ENCODE data around the gene IGFBP7.

IGFBP7 gene

DNA sequence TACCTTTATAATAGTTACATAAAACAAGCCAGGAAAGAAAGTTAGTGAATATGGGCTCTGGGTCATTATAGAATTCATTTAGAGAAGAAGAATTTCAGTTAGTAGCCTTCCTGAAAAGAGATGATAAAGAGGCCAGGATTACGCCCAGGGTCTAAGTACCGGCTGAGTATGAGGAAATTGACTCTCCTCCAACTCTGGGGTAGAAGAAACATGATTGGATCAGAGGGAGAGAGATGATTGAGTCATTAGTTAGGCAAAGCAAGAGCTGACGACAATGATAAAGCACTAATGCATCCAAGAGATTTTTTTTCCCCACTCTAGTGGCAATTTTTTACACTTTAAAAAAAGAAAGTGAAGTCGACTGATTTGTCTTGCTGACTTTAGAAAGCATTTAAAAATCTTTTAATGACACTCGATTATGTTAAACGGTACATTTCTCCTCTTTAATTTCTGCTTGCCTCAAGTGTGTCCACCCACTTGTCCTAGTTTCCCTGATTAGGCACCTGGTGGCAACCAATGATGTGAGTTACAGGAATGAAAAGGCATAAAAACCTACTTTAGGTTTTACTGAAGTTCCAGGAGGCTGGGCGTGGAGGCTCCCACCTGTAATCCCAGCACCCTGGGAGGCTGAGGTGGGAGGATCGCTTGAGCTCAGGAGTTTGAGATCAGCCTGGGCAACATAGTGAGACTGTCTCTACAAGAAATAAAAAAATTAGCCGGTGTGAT lies 37.3 kb upstream of the IGFBP7 start:
- TF ChIP-seq GATA1 (IDR thresholded peaks at IDR 0.05; ENCODE audit: low read depth, low read length) (no peak), POLR2A (IDR thresholded peaks at IDR 0.05; ENCODE audit: low read length) (no peak)
- DNase-seq, result no peak

- no peak for DNase-seq
- no peak for TF ChIP-seq POLR2A (IDR thresholded peaks at IDR 0.05; ENCODE audit: low read length)
- TF ChIP-seq GATA1 (IDR thresholded peaks at IDR 0.05; ENCODE audit: low read depth, low read length), result no peak
Observed at GRCh38 chr4:57146444-57146843, 36.3 kb upstream of the IGFBP7 start.

DNA sequence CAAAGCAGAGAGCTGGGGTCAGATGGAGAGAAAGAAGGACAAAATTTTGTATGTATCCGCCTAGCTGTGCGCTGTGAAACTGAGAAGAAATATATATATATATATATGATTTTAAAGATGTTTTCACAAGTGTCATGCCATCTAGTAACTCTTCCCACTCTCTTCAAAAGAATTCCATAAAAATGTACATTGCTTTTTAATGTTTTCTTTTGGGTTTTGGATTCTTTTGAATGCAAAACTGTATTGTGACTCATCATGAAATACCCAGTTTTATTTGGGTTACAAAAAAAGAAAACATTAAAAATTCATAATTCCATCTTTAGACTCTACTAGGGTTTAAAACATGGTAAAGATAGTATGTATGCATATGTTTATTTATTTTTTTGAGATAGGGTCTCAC lies 34.3 kb upstream of the IGFBP7 start:
- no peak for TF ChIP-seq POLR2A (IDR thresholded peaks at IDR 0.05; ENCODE audit: low read length)
- no peak for TF ChIP-seq GATA1 (IDR thresholded peaks at IDR 0.05; ENCODE audit: low read depth, low read length)
- no peak for DNase-seq

DNA sequence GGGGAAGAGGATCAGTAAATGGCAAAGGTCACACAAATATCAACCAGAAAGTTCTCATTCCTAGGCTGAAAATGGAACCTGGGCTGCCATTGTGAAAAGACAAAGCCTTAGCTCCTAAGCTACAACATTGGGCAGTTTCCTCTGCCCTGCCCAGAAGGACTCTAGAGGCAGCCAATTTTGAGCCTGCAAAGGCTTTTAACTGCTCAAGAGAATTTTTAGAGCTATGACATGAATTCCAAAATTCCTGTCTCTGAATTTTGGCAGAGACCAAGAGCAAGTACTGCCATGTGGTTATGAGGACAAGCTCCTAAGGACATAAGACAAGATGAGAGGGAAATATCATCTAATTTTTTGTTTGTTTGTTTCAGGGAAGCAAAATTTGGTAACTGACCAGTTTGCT lies 29.6 kb upstream of the IGFBP7 start:
- no peak for TF ChIP-seq POLR2A (IDR thresholded peaks at IDR 0.05; ENCODE audit: low read length)
- TF ChIP-seq GATA1 (IDR thresholded peaks at IDR 0.05; ENCODE audit: low read depth, low read length), result no peak
- no peak for DNase-seq

GRCh38 chr4:57137261-57137660 lies 27.1 kb upstream of the IGFBP7 start:
- no peak for TF ChIP-seq POLR2A (IDR thresholded peaks at IDR 0.05; ENCODE audit: low read length)
- TF ChIP-seq GATA1 (IDR thresholded peaks at IDR 0.05; ENCODE audit: low read depth, low read length), result no peak
- DNase-seq, result no peak

- TF ChIP-seq POLR2A (IDR thresholded peaks at IDR 0.05; ENCODE audit: low read length), result no peak
- no peak for TF ChIP-seq GATA1 (IDR thresholded peaks at IDR 0.05; ENCODE audit: low read depth, low read length)
- DNase-seq, result no peak
Observed at GRCh38 chr4:57136281-57136680, 26.1 kb upstream of the IGFBP7 start.

GRCh38 chr4:57132743-57133137 lies 22.6 kb upstream of the IGFBP7 start:
- TF ChIP-seq GATA1 (IDR thresholded peaks at IDR 0.05; ENCODE audit: low read depth, low read length) (no peak), POLR2A (IDR thresholded peaks at IDR 0.05; ENCODE audit: low read length) (no peak)
- no peak for DNase-seq

- DNase-seq, result no peak
Observed at GRCh38 chr4:57131849-57132742, 21.9 kb upstream of the IGFBP7 start.

GRCh38 chr4:57129477-57129876 lies 19.3 kb upstream of the IGFBP7 start:
- no peak for DNase-seq
- no peak for TF ChIP-seq POLR2A (IDR thresholded peaks at IDR 0.05; ENCODE audit: low read length)
- no peak for TF ChIP-seq GATA1 (IDR thresholded peaks at IDR 0.05; ENCODE audit: low read depth, low read length)

More at GRCh38 chr4:57131849-57132742, 21.9 kb upstream of the IGFBP7 start:
- no peak for TF ChIP-seq GATA1 (IDR thresholded peaks at IDR 0.05; ENCODE audit: low read depth, low read length)
- TF ChIP-seq POLR2A (IDR thresholded peaks at IDR 0.05; ENCODE audit: low read length), result no peak

- no peak for TF ChIP-seq GATA1 (IDR thresholded peaks at IDR 0.05; ENCODE audit: low read depth, low read length)
- no peak for TF ChIP-seq POLR2A (IDR thresholded peaks at IDR 0.05; ENCODE audit: low read length)
- DNase-seq, result no peak
Observed at GRCh38 chr4:57127361-57127760, 17.2 kb upstream of the IGFBP7 start.

DNA sequence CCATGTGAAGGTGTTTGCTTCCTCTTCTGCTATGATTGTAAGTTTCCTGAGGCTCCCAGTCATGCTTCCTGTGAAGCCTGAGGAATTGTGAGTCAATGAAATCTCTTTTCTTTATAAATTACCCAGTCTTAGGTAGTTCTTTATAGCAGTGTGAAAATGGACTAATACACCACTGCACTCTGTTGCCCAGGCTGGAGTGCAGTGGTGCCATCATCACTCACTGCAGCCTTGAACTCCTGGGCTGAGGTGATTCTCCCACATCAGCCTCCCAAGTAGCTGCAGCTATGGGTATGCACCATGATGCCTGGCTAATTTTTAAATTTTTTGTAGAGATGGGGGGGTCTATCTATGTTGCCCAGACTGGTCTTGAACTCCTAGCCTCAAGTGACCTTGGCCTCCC lies 15.8 kb upstream of the IGFBP7 start:
- DNase-seq, result no peak
- TF ChIP-seq POLR2A (IDR thresholded peaks at IDR 0.05; ENCODE audit: low read length), result no peak
- no peak for TF ChIP-seq GATA1 (IDR thresholded peaks at IDR 0.05; ENCODE audit: low read depth, low read length)

GRCh38 chr4:57124145-57124544 lies 14.0 kb upstream of the IGFBP7 start:
- DNase-seq, result no peak

DNA sequence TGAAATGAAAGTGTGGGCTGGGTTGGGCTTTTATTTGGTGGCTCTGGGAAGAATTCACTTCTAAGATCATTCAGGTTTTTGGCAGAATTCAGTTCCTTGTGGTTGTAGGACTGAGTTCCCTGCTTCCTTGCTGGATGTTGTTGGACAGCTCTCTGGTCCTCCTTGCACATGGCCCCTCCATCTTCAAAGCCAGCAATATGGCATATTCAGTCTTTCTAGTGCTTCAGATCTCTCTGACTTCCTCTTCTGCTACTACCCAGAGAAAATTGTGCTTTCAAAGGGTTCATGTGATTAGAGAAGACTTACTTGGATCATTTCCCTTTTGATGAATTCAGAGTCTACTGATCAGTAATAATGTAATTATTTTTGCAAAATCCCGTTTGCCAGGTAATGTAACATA lies 12.8 kb upstream of the IGFBP7 start:
- DNase-seq, result no peak

More at GRCh38 chr4:57124145-57124544, 14.0 kb upstream of the IGFBP7 start:
- no peak for TF ChIP-seq POLR2A (IDR thresholded peaks at IDR 0.05; ENCODE audit: low read length)
- TF ChIP-seq GATA1 (IDR thresholded peaks at IDR 0.05; ENCODE audit: low read depth, low read length), result no peak

DNA sequence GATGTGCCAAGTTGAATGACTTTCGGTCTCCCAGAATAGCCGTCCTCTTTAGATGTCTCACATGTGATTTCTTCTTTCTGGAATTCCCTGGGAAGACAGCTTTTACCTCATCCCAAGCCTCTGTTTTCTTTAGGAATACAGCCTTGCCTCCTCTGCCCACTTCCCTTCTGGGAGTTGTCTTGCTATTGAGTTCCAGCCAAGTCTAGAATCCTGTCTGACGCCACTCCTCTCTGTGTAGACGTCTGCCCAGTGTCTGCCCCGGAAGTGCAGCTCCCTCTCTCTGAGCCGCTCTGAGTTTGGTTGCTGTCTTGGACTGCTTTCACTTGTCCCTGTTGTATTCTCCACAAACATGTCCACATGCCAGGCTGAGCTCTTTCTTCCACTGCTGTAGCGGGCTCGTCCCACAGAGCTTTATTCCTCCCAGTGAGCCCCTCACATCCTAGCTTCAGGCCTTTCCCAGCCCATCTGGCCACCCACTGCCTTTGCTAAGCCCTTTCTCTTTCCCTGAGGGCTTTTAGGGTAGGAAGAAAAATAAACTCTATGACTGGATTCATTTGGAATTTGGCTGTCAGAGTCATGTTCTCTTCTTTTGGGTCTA lies 9.0 kb upstream of the IGFBP7 start:
- DNase-seq, result no peak

More for the DNA sequence above, 12.8 kb upstream of the IGFBP7 start:
- TF ChIP-seq GATA1 (IDR thresholded peaks at IDR 0.05; ENCODE audit: low read depth, low read length), result no peak
- TF ChIP-seq POLR2A (IDR thresholded peaks at IDR 0.05; ENCODE audit: low read length), result no peak

More for the DNA sequence above, 9.0 kb upstream of the IGFBP7 start:
- TF ChIP-seq POLR2A (IDR thresholded peaks at IDR 0.05; ENCODE audit: low read length) (no peak), GATA1 (IDR thresholded peaks at IDR 0.05; ENCODE audit: low read depth, low read length) (no peak)

Data from erythroblast (primary cell).